PFSK-1 (cell line): ENCODE results near the gene TRERF1.

Experiments used
- FOXP2 ChIP-seq: optimal IDR thresholded peaks from 2 replicates; pipeline ENCODE3; 2011; ENCODE audit warnings: borderline replicate concordance, control low read depth, inconsistent platforms; ENCODE audit not compliant: insufficient read depth; ENCODE audit errors: extremely low read length, extremely low read depth
- POLR2AphosphoS5 ChIP-seq: IDR thresholded peaks from 2 replicates; pipeline ENCODE4 v1.6.1; 2012; ENCODE audit warnings: low read depth, mild to moderate bottlenecking, control low read depth, low read length, moderate library complexity
- TAF1 ChIP-seq: IDR thresholded peaks from 2 replicates; pipeline ENCODE4 v1.6.1; 2012; ENCODE audit warnings: low read length, control low read depth, borderline replicate concordance; ENCODE audit not compliant: insufficient read depth
- TF ChIP-seq, protein P1 (sequence below), 2 experiments: IDR thresholded peaks; 2 replicates each; pipeline versions ENCODE4 v1.6.1 to v1.8.0; 2011 to 2012; ENCODE audit warnings: low read depth in 2 of 2, low read length in 2 of 2, control low read depth in 1 of 2, inconsistent platforms in 1 of 2, mild to moderate bottlenecking in 1 of 2, moderate library complexity in 1 of 2; ENCODE audit not compliant: insufficient read depth in 1 of 2

- TF ChIP-seq POLR2AphosphoS5, result no peak
- TF ChIP-seq, protein P1, sequence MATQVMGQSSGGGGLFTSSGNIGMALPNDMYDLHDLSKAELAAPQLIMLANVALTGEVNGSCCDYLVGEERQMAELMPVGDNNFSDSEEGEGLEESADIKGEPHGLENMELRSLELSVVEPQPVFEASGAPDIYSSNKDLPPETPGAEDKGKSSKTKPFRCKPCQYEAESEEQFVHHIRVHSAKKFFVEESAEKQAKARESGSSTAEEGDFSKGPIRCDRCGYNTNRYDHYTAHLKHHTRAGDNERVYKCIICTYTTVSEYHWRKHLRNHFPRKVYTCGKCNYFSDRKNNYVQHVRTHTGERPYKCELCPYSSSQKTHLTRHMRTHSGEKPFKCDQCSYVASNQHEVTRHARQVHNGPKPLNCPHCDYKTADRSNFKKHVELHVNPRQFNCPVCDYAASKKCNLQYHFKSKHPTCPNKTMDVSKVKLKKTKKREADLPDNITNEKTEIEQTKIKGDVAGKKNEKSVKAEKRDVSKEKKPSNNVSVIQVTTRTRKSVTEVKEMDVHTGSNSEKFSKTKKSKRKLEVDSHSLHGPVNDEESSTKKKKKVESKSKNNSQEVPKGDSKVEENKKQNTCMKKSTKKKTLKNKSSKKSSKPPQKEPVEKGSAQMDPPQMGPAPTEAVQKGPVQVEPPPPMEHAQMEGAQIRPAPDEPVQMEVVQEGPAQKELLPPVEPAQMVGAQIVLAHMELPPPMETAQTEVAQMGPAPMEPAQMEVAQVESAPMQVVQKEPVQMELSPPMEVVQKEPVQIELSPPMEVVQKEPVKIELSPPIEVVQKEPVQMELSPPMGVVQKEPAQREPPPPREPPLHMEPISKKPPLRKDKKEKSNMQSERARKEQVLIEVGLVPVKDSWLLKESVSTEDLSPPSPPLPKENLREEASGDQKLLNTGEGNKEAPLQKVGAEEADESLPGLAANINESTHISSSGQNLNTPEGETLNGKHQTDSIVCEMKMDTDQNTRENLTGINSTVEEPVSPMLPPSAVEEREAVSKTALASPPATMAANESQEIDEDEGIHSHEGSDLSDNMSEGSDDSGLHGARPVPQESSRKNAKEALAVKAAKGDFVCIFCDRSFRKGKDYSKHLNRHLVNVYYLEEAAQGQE (IDR thresholded peaks at IDR 0.05; ENCODE audit: insufficient read depth in 1 of 2, low read depth in 2 of 2, low read length in 2 of 2), result no peak
- no peak for TF ChIP-seq TAF1
- TF ChIP-seq FOXP2, result no peak
These were observed 191.8 kb downstream of the TRERF1 start for GRCh38 chr6:42259841-42260395.
